ENCODE measurements around the gene CEP41. TPM values are rescaled to one million over a fixed set of nuclear protein-coding genes. Genes with fewer than 3 reads are reported as not detected.
A peak's percentile ranks its signal among the peaks of the same experiment; 100 is the strongest.

CEP41 gene
- polyA plus RNA-seq, 1 donor from 2014 or later: 47.0 TPM

DNA sequence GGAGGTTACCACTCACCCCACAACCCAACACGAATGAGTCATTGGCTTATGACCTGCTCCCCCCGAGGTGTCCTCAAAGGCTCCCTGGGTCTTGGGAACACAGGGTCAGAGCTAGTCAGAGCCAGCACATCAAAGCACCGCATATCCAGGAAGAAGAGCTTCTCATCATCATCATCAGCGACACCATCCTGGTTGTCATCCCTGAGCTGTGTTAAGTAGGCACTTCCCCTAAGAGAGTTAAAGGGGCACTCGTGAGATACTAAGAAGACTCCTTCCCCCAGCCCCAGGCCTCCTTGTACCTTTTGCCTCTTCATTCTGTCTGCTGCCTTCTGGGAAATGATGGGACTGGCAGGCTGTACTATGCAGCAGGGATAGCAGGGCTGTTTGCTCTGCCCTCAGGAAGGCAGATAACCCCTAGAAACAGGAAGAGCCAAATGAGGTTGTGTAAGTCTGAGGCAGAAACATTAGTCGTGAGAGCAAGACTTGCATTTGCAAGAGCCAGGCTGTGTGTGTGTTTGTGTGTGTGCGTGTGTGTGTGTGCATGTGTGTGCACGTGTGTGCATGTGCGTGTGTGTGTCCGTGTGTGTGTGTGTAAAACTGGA lies 71.6 kb downstream of the CEP41 start:
- no peaks in the 10 kb centered on the region for H3K9me3 ChIP-seq (ENCODE audit: low read length)
- no peak overlapping the region for H3K4me3 ChIP-seq (ENCODE audit: low read length)
- H3K79me2 ChIP-seq (replicated peaks; ENCODE audit: insufficient read depth, low read length): no peaks in the 10 kb centered on the region
- TF ChIP-seq MXI1 (conservative IDR thresholded peaks at IDR 0.05; ENCODE audit: poor library complexity, severe bottlenecking): no peak
- TF ChIP-seq, protein P1, sequence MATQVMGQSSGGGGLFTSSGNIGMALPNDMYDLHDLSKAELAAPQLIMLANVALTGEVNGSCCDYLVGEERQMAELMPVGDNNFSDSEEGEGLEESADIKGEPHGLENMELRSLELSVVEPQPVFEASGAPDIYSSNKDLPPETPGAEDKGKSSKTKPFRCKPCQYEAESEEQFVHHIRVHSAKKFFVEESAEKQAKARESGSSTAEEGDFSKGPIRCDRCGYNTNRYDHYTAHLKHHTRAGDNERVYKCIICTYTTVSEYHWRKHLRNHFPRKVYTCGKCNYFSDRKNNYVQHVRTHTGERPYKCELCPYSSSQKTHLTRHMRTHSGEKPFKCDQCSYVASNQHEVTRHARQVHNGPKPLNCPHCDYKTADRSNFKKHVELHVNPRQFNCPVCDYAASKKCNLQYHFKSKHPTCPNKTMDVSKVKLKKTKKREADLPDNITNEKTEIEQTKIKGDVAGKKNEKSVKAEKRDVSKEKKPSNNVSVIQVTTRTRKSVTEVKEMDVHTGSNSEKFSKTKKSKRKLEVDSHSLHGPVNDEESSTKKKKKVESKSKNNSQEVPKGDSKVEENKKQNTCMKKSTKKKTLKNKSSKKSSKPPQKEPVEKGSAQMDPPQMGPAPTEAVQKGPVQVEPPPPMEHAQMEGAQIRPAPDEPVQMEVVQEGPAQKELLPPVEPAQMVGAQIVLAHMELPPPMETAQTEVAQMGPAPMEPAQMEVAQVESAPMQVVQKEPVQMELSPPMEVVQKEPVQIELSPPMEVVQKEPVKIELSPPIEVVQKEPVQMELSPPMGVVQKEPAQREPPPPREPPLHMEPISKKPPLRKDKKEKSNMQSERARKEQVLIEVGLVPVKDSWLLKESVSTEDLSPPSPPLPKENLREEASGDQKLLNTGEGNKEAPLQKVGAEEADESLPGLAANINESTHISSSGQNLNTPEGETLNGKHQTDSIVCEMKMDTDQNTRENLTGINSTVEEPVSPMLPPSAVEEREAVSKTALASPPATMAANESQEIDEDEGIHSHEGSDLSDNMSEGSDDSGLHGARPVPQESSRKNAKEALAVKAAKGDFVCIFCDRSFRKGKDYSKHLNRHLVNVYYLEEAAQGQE (IDR thresholded peaks at IDR 0.05; ENCODE audit: borderline replicate concordance): no peak
- TF ChIP-seq EP300 (conservative IDR thresholded peaks at IDR 0.05; ENCODE audit: poor library complexity, severe bottlenecking): no peak
- TF ChIP-seq EZH2 (IDR thresholded peaks at IDR 0.05; ENCODE audit: borderline replicate concordance, insufficient read depth, low read length, poor library complexity, severe bottlenecking): no peak
- TF ChIP-seq POLR2AphosphoS5 (IDR thresholded peaks at IDR 0.05): no peak
- TF ChIP-seq TAF1 (IDR thresholded peaks at IDR 0.05; ENCODE audit: low read depth): no peak
- no peak for TF ChIP-seq SMC3 (conservative IDR thresholded peaks at IDR 0.05; ENCODE audit: poor library complexity)
- no peak for TF ChIP-seq RAD21 (conservative IDR thresholded peaks at IDR 0.05)
- TF ChIP-seq, protein P2, sequence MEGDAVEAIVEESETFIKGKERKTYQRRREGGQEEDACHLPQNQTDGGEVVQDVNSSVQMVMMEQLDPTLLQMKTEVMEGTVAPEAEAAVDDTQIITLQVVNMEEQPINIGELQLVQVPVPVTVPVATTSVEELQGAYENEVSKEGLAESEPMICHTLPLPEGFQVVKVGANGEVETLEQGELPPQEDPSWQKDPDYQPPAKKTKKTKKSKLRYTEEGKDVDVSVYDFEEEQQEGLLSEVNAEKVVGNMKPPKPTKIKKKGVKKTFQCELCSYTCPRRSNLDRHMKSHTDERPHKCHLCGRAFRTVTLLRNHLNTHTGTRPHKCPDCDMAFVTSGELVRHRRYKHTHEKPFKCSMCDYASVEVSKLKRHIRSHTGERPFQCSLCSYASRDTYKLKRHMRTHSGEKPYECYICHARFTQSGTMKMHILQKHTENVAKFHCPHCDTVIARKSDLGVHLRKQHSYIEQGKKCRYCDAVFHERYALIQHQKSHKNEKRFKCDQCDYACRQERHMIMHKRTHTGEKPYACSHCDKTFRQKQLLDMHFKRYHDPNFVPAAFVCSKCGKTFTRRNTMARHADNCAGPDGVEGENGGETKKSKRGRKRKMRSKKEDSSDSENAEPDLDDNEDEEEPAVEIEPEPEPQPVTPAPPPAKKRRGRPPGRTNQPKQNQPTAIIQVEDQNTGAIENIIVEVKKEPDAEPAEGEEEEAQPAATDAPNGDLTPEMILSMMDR (IDR thresholded peaks at IDR 0.05; ENCODE audit: poor library complexity, severe bottlenecking): no peak
- no peak overlapping the region for H2AFZ ChIP-seq (ENCODE audit: low read depth, low read length)
- no peaks in the 10 kb centered on the region for H3K27me3 ChIP-seq (ENCODE audit: insufficient read depth, low read depth, low read length)
- no peaks in the 10 kb centered on the region for H4K20me1 ChIP-seq (ENCODE audit: insufficient read depth)
- no peaks in the 10 kb centered on the region for H3K9me2 ChIP-seq (ENCODE audit: insufficient read depth, low read length)
- no peak overlapping the region for H3K4me2 ChIP-seq (ENCODE audit: low read length)
- H3F3A ChIP-seq (ENCODE audit: insufficient read depth, low read length, poor library complexity, severe bottlenecking): peaks cover 6% of the 10 kb centered on the region
- H3K27ac ChIP-seq (ENCODE audit: low read length): peak overlapping the region; percentile 4
- no peak overlapping the region for H3K9ac ChIP-seq (ENCODE audit: low read length)
- no peaks in the 10 kb centered on the region for H3K36me3 ChIP-seq (ENCODE audit: insufficient read depth, low read length)

DNA sequence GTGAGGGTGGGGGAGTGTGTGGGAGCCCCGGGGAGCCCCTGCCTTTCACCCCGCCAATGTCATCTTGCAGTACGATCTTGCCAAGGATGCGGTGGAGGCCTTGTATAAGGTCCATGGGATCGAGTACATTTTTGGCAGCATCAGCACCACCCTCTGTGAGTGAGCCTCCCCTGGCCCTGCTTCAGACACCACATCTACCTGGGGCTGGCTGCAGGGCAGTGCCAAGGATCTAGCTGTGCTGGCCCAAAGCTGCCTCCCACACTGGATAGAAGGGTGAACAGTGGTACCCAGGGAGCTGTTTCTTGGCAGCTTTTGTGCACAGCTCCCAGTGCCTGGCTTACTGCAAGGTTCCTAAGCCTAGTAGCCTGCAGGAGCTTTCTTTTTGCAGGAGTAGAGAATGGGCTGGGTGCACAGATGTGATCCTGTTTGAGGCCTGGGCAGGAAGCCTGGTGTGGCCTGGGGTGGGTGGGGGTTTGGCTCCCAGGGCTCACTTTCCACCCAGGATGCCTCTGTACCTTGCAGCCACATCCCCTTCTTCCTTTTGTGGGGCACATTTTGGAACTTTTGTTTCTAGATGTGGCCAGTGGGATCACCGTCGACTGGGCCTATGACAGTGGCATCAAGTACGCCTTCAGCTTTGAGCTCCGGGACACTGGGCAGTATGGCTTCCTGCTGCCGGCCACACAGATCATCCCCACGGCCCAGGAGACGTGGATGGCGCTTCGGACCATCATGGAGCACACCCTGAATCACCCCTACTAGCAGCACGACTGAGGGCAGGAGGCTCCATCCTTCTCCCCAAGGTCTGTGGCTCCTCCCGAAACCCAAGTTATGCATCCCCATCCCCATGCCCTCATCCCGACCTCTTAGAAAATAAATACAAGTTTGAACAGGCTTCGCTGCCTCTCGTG lies 72.7 kb downstream of the CEP41 start:
- H3K27me3 ChIP-seq (ENCODE audit: insufficient read depth, low read depth, low read length): no peaks in the 10 kb centered on the region
- H3K27ac ChIP-seq (ENCODE audit: low read length): no peak overlapping the region
- no peaks in the 10 kb centered on the region for H3K9me3 ChIP-seq (ENCODE audit: low read length)
- H2AFZ ChIP-seq (ENCODE audit: low read depth, low read length): no peak overlapping the region
- TF ChIP-seq, protein P2 (IDR thresholded peaks at IDR 0.05; ENCODE audit: poor library complexity, severe bottlenecking): no peak
- TF ChIP-seq TAF1 (IDR thresholded peaks at IDR 0.05; ENCODE audit: low read depth) (no peak), EP300 (conservative IDR thresholded peaks at IDR 0.05; ENCODE audit: poor library complexity, severe bottlenecking) (no peak), SMC3 (conservative IDR thresholded peaks at IDR 0.05; ENCODE audit: poor library complexity) (no peak), EZH2 (IDR thresholded peaks at IDR 0.05; ENCODE audit: borderline replicate concordance, insufficient read depth, low read length, poor library complexity, severe bottlenecking) (no peak), RAD21 (conservative IDR thresholded peaks at IDR 0.05) (no peak), MXI1 (conservative IDR thresholded peaks at IDR 0.05; ENCODE audit: poor library complexity, severe bottlenecking) (no peak), POLR2AphosphoS5 (IDR thresholded peaks at IDR 0.05) (no peak)
- TF ChIP-seq, protein P1 (IDR thresholded peaks at IDR 0.05; ENCODE audit: borderline replicate concordance): no peak
- no peak overlapping the region for H3K4me3 ChIP-seq (ENCODE audit: low read length)
- H3K4me2 ChIP-seq (ENCODE audit: low read length): no peak overlapping the region
- H3K79me2 ChIP-seq (replicated peaks; ENCODE audit: insufficient read depth, low read length): no peaks in the 10 kb centered on the region
- no peaks in the 10 kb centered on the region for H4K20me1 ChIP-seq (ENCODE audit: insufficient read depth)
- H3K9me2 ChIP-seq (ENCODE audit: insufficient read depth, low read length): no peaks in the 10 kb centered on the region
- H3K9ac ChIP-seq (ENCODE audit: low read length): peak overlapping the region; percentile 5
- H3F3A ChIP-seq (ENCODE audit: insufficient read depth, low read length, poor library complexity, severe bottlenecking): peaks cover 6% of the 10 kb centered on the region
- H3K36me3 ChIP-seq (ENCODE audit: insufficient read depth, low read length): no peaks in the 10 kb centered on the region

Data from neural cell (in vitro differentiated cells).